ENCODE measurements around the gene DNMT3L.
A peak's percentile ranks its signal among the peaks of the same experiment; 100 is the strongest.
"Not testable (repeated sequence)": the region's sequence is repeated elsewhere in the genome, so short reads cannot be mapped to it uniquely, and the experiment has no call there.

Gene DNMT3L

DNA sequence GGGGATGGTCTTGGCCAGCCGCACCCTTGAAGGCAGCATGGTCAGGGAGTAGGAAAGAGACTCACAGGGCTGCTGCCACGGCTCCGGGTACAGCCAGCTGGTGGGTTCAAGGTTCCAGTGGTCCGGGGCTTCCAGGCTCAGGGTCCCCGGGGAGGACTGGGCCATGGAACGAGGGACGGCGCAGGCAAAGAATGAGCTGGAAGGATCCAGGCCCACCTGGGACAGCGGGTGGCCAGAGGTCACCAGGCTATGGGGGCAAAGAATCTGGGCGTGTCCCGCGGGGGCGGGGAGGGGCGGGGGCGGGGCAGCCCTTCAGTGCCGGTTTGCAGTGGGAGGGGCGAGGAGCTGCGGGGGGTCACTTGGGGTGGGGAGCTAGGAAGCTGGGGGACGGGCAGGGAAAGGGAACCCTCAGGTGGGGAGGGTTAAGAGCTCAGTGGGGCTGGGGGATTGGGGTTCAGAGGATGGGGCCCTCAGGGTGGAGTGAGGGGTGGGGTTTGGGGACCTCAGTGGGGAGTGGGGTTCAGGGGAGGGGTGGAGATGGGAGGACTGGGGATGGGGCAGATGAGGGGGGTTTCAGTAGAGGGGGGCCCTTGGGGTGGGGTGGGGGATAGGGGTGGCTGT, at the start of gene DNMT3L:
Gene DNMT3L (minus strand): TSS at position 223 of the 621 bp plus-strand sequence. CDS start 638 bp downstream, outside the sequence.
- DNase-seq = no peak

DNA sequence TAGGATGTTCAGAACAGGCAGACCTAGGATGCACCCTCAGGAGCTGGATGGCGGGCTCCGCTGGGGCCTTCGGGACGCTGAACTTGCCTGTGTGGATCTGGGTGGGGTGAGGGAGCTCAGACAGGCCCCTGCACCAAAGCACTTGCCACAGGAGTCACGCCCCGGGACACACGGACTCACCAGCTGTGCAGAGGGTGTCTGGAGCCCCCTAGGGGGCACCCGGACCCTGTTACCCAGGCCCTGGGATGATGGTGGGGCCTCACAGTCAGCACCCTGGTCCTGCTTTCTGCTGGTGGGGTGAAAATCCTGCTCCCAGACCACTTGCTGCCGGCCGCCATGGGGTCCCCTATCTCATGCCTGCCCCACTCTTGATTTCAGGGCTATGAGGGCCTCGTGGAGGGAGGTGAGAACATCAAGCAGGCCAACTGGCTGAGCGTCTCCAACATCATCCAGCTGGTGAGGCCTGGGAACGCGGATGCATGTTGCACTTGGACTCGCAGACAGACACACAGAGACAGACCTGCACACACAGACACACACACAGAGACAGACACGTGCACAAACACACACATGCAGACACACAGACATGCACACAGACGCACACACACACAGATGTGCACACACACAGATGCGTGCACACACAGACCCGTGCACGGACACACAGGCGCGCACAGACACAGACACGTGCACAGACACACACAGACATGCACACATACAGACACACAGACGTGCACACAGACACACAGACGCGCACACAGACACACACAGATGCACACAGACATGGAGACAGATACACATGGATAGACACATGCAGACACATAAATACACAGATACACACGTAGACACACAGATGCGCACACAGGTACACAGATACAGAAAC, 49.2 kb upstream of the DNMT3L start:
- DNase-seq = no peak

GRCh38 chr21:44306936-44307704, 45.4 kb upstream of the DNMT3L start:
- no peak for DNase-seq

- no peak for DNase-seq
Measured at GRCh38 chr21:44305691-44306090, 44.0 kb upstream of the DNMT3L start.

DNA sequence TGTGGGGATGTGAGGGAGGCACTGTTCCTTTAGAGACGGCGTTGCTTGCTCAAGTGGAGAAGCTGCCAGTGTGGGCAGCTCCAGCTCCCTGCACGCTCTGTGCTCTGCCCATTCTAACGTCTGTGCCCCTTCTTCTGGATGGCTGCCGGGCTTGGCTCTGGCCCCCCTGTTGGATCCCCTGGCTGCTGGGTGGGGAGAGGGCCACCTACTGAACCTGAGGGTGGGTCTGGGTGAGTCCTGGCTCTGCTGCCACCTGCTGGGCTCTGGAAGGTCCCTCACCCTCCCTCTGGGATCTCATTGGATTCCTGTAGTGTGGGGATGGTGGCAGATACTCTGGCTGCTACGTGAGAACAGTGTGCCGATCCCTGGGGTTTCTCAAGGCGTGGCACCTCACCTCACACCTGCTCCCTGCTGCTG, 43.2 kb upstream of the DNMT3L start:
- DNase-seq = peak; percentile 57

- no peak for DNase-seq
Measured at GRCh38 chr21:44304011-44304616, 42.4 kb upstream of the DNMT3L start.

GRCh38 chr21:44303490-44303981, 41.8 kb upstream of the DNMT3L start:
- no peak for DNase-seq

DNA sequence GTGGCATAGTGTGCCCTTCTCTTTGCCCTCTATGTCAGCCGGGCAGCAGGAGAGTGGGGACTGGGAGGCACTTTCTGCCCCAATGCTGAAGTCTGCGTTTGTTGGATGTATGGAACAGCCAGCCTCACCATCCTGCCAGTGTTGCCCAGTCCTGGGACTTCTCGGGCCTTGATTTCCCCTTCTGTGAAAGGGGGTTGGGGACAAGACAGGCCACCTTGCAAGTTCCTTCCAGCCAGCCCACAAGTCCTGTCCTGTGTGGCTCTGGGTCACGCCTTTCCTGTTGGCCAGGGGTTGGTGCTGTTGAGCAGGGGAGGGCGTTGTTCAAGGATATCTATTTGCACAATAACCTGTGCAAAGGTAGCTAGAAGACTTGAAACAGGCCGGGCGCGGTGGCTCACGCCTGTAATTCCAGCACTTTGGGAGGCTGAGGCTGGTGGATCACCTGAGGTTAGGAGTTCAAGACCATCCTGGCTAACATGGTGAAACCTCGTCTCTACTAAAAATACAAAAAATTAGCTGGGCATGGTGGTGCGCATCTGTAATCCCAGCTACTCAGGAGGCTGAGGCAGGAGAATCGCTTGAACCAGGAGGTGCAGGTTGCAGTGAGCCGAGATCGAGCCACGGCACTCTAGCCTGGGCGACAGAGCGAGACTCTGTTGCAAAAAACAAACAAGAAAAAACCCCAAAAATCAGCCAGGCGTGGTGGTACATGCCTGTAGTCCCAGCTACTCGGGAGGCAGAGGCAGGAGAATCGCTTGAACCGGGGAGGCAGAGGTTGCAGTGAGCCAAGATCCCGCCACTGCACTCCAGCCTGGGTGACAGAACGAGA, 41.1 kb upstream of the DNMT3L start:
- DNase-seq = not testable (repeated sequence)

DNA sequence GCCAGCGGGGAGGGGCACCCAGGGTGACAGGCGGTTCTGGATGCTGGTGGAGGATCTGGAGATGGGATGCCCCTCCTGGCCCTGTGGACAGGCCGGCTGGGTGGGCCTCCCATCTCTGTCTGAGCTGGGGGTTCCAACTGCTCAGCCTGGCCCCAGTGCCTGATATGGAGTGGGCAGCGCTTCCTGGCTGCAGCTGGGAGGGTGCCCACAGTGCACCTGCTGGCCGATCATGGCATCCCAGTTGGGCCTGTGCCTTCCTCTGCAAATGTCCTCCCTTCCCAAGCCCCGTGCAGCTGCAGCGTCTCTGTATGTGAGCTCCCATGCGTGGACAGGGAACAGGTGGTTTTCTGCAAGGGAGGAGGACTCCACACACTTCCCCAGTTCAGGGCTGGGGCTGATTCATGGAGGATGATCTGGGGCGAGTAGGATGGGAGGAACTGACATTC, 40.3 kb upstream of the DNMT3L start:
- DNase-seq = no peak

DNA sequence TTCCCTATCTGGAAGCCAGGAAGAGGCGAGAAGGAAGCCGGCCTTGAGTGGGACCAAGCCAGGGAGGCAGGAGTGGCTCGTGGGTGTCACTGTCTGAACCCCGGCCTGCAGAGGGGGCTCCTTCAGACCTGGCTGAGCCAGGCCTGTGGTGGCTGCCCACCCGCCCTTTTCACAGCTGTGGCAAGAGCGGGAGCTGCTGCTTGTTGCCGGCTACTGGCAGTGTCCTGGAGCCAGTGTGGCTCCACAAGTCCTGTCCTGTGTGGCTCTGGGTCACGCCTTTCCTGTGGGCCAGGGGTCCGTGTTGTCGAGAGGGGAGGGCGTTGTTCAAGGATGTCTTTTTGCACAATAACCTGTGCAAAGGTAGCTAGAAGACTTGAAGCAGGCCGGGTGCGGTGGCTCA, 39.4 kb upstream of the DNMT3L start:
- no peak for DNase-seq

DNA sequence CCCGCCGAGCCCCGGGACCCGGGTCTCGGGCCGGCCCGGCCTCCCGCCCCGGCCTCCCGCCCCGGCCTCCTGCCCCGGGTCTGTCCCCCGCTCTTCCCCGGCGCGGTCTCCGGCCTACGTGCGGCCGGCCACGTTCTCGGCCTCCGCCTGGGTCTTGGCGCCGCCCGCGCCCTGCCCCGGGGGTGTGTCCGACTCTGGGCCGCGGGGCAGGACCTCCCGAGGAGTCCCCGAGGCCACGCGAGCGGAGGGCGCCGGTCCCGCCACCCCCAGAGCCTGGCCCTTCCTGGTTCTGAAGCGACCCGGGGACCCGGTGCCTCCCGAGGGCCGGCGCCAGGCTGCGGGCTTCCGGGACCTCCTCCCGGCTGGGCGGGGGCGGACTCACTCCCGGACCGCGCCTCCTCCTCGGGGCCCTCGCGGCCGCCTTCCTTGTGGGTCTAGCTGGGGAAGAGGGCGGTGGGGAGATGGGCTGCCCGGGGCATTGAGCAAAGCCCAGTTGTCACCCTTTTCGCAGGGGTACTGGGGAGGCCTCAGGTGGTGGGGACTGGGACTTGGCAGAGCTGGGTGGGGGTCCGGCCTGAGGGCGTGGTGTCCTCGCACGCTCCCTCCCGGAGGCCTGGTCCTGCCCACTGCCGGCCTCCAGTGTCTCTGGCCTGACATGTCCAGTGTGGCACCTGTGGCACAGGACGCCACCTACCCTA, 38.7 kb upstream of the DNMT3L start:
- peak; percentile 56 for DNase-seq

DNA sequence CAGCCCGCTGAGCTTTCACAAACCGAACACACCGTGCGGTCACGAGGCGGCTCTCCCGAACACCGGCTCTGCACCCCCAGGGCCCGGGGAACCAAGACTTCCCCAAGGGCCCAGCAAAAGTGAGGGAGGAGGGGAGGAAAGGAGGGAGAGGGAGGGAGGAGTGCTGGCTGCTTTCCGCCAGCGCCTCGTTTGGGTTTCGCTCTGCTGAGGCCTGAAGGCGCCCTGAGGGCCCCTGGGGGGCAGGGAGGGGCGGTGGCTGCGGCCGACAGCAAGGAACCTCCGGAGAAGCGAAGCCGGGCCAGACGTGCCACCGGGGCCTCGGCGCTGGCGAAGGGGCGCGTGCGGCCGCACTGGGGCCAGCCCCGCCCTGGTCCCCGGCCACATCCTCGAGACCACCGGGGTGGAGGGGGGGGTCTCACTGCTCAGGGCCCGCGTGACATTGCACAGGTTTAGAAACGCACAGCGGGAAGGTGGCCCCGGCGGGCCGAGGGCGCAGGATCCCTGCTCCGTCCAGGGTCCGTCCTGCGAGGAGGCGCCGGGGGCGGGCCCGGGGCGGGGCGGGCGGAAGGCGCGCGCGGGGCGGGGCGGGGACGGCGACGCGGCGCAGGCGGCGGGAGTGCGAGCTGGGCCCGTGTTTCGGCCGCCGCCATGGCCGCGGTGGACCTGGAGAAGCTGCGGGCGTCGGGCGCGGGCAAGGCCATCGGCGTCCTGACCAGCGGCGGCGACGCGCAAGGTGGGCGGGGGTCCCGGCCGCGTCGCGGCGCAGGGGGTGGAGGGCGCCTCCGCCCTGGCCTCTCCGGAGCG, 38.0 kb upstream of the DNMT3L start, which contains the start of gene PFKL:
Gene PFKL (plus strand): TSS at position 596 of the 804 bp plus-strand sequence. CDS start 53 bp downstream, at position 649.
- peak; percentile 57 for DNase-seq

DNA sequence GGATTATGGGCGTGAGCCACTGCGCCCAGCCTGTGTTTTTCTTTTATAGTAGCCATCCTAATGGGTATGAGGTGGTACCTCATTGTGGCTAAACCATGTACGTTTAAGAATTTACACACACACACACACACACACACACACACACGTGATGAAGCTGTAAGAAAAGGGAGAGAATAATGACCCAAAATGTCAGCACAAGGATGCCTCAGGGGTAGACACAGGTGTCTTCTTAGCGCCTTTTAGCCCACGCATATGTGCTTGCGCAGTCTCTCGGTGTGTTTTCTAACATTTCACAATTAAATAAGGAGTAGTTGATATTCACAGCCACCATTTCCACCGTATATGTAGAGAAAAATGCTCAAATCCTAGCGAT, 37.4 kb upstream of the DNMT3L start:
- no peak for DNase-seq

DNA sequence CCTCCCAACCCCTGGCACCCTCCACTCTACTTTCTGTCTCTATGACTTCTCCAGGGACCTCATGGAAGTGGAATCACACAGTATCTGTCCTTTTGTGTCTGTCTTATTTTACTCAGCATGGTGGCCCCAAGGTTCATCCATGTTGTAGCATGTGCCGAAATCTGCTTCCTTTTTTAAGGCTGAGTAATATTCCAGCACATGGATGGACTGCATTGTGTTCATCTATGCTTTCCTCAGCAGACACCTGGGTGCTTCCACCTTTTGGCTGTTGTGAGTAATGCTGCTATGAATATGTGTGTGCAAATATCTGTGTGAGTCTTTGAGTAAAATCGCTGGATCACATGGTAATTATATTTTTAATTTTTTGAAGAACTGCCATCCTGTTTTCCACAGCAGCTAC, 36.6 kb upstream of the DNMT3L start:
- no peak for DNase-seq

DNA sequence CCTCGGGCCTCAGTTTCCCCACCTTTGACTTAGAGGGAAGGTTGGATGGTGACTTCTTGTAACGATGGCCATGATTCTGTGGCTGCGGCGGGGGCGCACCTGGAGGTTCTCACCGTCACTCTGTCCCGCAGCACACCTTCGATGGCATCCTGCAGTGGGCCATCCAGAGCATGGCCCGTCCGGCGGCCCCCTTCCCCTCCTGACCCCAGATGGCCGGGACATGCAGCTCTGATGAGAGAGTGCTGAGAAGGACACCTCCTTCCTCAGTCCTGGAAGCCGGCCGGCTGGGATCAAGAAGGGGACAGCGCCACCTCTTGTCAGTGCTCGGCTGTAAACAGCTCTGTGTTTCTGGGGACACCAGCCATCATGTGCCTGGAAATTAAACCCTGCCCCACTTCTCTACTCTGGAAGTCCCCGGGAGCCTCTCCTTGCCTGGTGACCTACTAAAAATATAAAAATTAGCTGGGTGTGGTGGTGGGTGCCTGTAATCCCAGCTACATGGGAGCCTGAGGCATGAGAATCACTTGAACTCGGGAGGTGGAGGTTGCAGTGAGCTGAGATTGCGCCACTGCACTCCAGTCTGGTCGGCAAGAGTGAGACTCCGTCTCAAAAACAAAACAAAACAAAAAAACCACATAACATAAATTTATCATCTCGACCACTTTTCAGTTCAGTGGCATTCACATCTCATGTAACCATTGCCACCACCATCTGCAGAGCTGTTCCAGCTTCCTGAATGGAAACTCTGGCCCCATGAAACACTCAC, 36.0 kb upstream of the DNMT3L start:
- peak; percentile 74 for DNase-seq

- no peak for DNase-seq
Measured at GRCh38 chr21:44296916-44297315, 35.2 kb upstream of the DNMT3L start.

DNA sequence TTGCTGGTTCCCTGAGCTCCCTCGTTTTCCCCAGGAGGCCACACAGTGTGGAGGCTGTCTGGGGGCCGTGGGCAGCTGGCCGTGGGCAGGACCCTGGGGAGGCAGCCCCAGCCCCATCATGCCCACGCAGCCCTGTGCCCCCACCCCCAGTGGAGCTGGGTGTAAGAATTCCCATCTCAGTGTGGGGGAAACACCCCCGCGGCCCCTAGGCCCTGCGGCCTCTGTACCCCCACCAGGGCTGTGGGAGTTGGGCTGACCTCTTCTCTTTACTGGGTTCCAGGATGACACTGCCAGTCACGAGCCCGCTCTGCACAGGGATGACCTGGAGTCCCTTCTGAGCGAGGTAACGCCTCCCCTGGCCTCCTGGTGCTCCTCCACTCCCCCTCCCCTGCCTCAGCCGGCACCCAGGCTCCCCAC, 34.4 kb upstream of the DNMT3L start:
- no peak for DNase-seq

DNA sequence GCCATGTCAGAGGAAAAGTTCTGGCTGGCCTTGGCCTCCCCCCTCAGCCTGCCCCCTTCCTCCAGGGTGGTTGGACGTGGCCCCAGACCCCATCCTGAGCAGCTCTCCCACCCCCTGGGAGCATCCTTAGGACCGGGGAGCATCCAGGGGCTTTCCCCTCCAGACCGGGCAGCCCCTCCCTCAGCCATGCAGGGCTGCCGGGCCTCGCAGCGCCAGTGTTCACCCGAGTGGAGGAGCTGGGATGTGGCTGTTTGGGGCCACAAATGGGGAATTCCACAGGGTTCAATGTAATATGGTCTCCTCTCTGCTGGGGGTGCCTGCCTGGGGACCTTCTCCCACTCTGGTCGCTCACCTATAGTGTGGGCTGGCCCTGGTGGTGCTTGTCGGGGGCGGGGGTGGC, 33.9 kb upstream of the DNMT3L start:
- DNase-seq = no peak

DNA sequence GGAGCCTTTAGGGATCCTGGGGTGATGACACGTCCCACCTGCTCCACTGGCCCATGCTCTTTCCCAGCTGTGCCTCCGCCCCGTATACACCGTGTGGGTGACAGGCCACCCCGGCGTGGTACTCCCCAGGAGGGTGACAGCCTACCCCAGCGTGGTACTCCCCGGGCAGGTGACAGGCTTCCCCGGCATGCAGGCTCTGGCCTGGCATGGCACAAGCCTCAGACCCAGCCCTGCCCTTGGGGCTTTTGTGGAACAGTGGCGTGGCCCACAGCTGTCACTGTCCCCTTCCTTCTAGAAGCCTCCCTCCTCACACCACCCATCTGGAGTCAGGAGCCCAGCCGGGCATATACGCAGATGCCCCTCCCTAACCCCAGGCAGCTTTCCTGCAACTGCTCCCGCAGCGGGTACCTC, 33.5 kb upstream of the DNMT3L start:
- no peak for DNase-seq
